Muscle of leg (tissue), 11 donors: ENCODE results near the gene HPX. TPM values are rescaled to one million over a fixed set of nuclear protein-coding genes. Genes with fewer than 3 reads are reported as not detected.
"Not testable (repeated sequence)": the region's sequence is repeated elsewhere in the genome, so short reads cannot be mapped to it uniquely, and the experiment has no call there.

Experiments
- DNase-seq: peaks from one replicate; pipeline ENCODE4 v3.0.0; 2013
- H3K27ac ChIP-seq: one replicate; pipeline ENCODE4 v1.5.1; 2013; ENCODE audit warnings: mild to moderate bottlenecking, low read length, control low read depth
- H3K27me3 ChIP-seq: one replicate; pipeline ENCODE4 v1.6.1; 2013; ENCODE audit warnings: low read length; ENCODE audit not compliant: control insufficient read depth, insufficient read depth
- H3K36me3 ChIP-seq: one replicate; pipeline ENCODE4 v1.6.1; 2013; ENCODE audit warnings: low read length; ENCODE audit not compliant: control insufficient read depth, insufficient read depth
- H3K4me1 ChIP-seq: one replicate; pipeline ENCODE4 v1.6.1; 2013; ENCODE audit warnings: low read length; ENCODE audit not compliant: control insufficient read depth, insufficient read depth
- H3K4me3 ChIP-seq: one replicate; pipeline ENCODE4 v1.5.1; 2013; ENCODE audit warnings: low read length, control low read depth
- H3K9me3 ChIP-seq: replicated peaks from 2 replicates; pipeline ENCODE4 v1.6.1; 2013; ENCODE audit warnings: low read depth, low read length; ENCODE audit not compliant: control insufficient read depth
- WGBS: methylation state at CpG from one replicate; pipeline ENCODE4 v1.1.5; 2013; ENCODE audit warnings: missing lambda C conversion rate; ENCODE audit not compliant: insufficient coverage; 5-methylcytosine and 5-hydroxymethylcytosine counted together
- polyA plus RNA-seq, 8 donors: library from polyadenylated mRNA; unstranded; fragments of 120-200 nt; gene quantifications; one replicate each; pipeline versions ENCODE4 v1.2.1 to v1.2.3, GENCODE V29; 2013; ENCODE audit warnings: inconsistent platforms in 1 of 8, low replicate concordance in 1 of 8; ENCODE audit not compliant: insufficient read length in 8 of 8, insufficient read depth in 1 of 8
- total RNA-seq: library from RNA; stranded (reverse); fragments of 120-200 nt; gene quantifications from one replicate; pipeline ENCODE4 v1.2.4, GENCODE V29; 2013

HPX gene
- total and polyA plus RNA-seq, 9 donors = 0.88 to 3.9 (median 2.7) TPM

DNA sequence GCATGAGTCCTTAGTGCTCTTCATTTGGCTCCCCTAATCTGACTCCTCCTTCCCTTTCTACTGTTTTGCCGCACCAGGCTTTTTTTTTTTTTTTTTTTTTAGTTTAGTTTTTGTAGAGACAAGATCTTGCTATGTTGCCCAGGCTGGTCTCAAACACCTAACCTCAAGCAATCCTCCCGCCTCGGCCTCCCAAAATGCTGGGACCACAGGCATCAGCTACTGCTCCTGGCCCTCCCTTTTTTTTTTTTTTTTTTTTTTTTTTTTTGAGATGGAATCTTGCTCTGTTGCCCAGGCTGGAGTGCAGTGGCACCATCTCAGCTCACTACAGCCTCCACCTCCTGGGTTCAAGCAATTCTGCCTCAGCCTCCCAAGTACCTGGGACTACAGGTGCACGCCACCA lies 48.5 kb downstream of the HPX start:
- WGBS = no CpG with 5 or more reads among the region's 4 CpGs
- H3K27me3 ChIP-seq, H3K9me3 ChIP-seq, DNase-seq, H3K4me3 ChIP-seq, H3K27ac ChIP-seq: not testable (repeated sequence)
- Histone ChIP-seq H3K4me1 (peaks cover 16% of the 10 kb centered on the region), H3K36me3 (peaks cover 24% of the 10 kb centered on the region)

DNA sequence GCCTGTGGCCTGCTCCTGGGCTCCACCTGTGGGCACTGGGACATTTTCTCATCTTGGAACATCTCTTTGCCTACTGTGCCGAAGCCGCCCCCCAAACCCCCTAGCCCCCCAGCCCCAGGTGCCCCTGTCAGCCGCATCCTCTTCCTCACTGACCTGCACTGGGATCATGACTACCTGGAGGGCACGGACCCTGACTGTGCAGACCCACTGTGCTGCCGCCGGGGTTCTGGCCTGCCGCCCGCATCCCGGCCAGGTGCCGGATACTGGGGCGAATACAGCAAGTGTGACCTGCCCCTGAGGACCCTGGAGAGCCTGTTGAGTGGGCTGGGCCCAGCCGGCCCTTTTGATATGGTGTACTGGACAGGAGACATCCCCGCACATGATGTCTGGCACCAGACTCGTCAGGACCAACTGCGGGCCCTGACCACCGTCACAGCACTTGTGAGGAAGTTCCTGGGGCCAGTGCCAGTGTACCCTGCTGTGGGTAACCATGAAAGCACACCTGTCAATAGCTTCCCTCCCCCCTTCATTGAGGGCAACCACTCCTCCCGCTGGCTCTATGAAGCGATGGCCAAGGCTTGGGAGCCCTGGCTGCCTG lies 49.2 kb downstream of the HPX start:
- 94% methylated on average over 13 of the region's 18 CpGs for WGBS
- no peak for DNase-seq
- no peaks in the 10 kb centered on the region for H3K27me3 ChIP-seq
- H3K4me3 ChIP-seq = no peak overlapping the region
- H3K36me3 ChIP-seq = peaks cover 24% of the 10 kb centered on the region
- no peak overlapping the region for H3K27ac ChIP-seq
- H3K4me1 ChIP-seq = peaks cover 16% of the 10 kb centered on the region
- H3K9me3 ChIP-seq = no peaks in the 10 kb centered on the region

DNA sequence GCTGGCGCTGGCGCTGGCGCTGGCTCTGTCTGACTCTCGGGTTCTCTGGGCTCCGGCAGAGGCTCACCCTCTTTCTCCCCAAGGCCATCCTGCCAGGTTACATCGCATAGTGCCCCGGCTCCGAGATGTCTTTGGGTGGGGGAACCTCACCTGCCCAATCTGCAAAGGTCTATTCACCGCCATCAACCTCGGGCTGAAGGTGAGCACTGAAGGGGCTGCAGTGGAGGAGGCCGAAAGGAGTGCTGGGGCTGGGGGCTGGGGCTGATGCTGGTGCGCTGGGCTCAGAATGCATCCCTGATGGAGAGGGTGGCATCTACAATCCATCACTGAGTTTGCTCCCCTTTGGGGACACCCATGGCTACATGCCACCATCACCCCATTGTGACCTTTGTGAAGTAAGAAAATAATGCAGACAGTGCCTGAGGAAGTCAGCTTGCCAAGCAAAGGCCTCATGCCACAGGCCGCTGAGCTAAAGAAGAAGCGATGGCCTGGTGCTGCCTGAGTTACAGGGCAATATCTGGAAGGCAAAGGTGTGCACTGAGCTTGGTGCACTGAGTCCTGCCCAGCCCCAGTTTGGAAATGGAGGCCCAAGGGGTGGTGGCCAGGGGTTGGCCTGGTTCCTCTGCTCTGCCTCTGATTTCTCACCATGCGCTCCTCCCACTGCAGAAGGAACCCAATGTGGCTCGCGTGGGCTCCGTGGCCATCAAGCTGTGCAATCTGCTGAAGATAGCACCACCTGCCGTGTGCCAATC lies 49.9 kb downstream of the HPX start:
- Histone ChIP-seq H3K27me3 (no peaks in the 10 kb centered on the region), H3K36me3 (peaks cover 24% of the 10 kb centered on the region), H3K4me3 (peak overlapping the region; percentile 94), H3K27ac (peak overlapping the region; percentile 85), H3K4me1 (peaks cover 16% of the 10 kb centered on the region), H3K9me3 (no peaks in the 10 kb centered on the region)
- WGBS = 39% methylated on average over 9 of the region's 19 CpGs
- no peak for DNase-seq

DNA sequence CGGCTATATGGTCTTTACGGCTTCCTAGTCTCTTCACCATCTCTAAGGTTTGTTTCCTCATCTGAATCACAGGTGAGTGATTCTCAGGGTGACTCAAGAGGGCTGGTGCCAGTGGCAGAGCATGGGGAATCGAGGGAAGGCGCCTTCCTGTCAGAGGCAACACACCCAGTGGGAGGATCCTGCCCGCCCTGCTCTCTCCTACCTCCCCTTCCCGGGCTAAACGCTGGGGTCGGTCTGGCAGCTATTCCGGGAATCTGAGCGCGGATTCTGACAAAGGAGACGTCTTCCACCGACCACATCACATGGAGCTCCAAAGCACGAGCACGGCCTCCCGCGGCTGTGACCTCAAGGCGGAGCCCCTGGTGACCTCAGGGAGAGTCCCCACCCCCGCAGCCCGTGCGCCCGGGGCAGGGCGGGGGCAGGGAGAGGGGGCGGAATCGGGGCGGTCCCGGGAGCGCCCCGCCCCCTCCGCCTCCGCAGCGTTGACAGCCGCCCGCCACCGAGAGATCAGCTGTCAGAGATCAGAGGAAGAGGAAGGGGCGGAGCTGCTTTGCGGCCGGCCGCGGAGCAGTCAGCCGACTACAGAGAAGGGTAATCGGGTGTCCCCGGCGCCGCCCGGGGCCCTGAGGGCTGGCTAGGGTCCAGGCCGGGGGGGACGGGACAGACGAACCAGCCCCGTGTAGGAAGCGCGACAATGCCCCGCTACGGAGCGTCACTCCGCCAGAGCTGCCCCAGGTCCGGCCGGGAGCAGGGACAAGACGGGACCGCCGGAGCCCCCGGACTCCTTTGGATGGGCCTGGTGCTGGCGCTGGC lies 50.7 kb downstream of the HPX start, which contains the start of gene SMPD1:
SMPD1 (plus strand) TSS at position 570 of the 813 bp plus-strand sequence; CDS start at position 695, 125 bp downstream.
- WGBS = under 1% methylated on average over 49 of the region's 63 CpGs
- Histone ChIP-seq H3K4me3 (peak within 1 kb of the TSS; percentile 94), H3K36me3 (peaks cover 18% of the 10 kb centered on the region), H3K4me1 (peaks cover 16% of the 10 kb centered on the region), H3K27ac (peak within 1 kb of the TSS; percentile 91), H3K27me3 (no peaks in the 10 kb centered on the region), H3K9me3 (no peaks in the 10 kb centered on the region)
- DNase-seq = peak; percentile 95

DNA sequence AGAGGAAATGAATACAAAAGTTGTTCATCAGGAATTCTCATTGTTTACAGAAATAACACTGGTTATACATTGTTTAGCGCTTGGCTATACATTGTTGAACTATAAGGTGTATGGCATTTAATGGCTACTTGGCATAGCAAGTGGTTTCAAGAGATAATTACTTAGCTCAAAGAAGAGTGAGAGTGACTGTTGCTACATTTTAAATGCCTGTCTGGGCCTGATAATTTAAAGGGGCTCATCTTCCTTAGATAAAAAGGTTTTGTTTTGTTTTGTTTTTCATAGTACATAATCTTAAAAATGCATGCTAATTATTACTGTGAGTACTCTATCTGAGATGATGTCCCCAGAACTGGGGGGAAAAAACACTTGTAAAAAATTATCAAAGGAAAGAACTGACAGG lies 52.0 kb downstream of the HPX start:
- H3K4me1 ChIP-seq = peaks cover 16% of the 10 kb centered on the region
- H3K27me3 ChIP-seq = no peaks in the 10 kb centered on the region
- no peak for DNase-seq
- H3K4me3 ChIP-seq = no peak overlapping the region
- no peaks in the 10 kb centered on the region for H3K9me3 ChIP-seq
- peaks cover 5% of the 10 kb centered on the region for H3K36me3 ChIP-seq
- WGBS = no CpG with 5 or more reads among the region's 1 CpG
- H3K27ac ChIP-seq = no peak overlapping the region

DNA sequence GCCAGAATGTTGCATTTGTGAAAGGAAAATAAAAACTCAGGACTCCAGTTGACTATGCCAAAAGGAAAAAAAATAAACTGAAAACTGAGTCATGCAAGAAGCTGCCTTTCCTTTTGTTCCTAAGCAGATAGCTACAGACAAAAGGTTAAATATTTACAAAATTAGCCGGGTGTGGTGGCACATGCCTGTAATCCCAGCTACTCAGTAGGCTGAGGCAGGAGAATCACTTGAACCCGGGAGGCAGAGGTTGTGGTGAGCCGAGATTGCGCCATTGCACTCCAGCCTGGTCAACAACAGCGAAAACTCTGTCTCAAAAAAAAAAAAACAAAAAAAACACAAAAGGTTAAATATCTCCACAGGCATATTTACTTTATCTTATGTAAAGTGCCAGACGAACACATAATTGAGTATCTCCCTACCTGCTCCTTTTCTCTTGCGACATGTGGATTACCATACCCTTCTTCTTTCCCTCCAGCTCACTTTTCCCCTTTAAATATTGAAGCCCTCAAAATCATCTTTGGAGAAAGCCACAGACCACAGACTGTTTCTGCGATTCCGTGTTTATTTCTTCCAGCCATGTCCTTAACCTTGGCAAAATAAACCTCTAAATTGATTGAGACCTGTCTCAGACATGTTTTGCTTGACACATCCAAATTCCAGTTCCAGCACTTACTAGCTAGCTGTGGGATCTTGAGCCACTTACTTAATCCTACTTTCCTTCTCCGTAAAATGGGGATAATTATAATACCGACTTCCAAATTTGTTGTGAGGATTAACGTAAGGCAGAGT lies 52.8 kb downstream of the HPX start:
- H3K4me3 ChIP-seq = no peak overlapping the region

DNA sequence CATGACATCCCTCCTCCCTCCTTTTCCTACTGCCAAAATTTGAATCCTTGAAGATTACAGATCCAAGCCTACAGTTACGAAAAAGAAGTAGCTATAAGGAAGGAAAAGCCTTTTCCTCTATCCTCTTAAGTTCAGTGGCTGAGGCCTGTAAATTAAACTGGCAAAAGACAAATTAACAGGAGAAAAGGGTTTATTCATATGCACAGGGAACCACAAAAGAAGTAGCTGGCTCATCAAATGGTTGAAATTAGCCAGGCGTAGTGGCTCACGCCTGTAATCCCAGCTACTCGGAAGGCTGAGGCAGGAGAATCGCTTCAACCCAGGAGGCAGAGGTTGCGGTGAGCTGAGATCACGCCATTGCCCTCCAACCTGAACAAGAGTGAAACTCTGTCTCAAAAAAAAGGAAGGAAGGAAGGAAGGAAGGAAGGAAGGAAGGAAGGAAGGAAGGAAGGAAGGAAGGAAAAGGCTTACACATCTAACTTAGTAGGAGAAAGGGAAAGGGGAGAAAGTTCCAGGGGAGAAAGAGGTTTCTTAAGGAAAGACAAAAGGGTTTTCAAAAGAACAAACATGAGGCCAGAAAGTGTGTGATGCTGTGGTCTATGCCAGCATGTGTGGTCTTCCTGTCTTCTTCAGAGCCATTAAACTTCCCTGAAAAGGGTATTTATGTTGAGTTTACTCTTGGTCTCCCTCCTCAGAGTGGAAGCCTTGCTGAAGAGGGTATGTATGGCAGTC lies 55.6 kb downstream of the HPX start:
- H3K4me1 ChIP-seq = peaks cover 6% of the 10 kb centered on the region
- no peaks in the 10 kb centered on the region for H3K27me3 ChIP-seq
- DNase-seq = no peak
- WGBS = 88% methylated on average over 4 of the region's 7 CpGs
- no peaks in the 10 kb centered on the region for H3K36me3 ChIP-seq
- no peak overlapping the region for H3K4me3 ChIP-seq
- no peak overlapping the region for H3K27ac ChIP-seq
- no peaks in the 10 kb centered on the region for H3K9me3 ChIP-seq

More for the DNA sequence above, 52.8 kb downstream of the HPX start:
- H3K4me1 ChIP-seq = peaks cover 16% of the 10 kb centered on the region
- no peaks in the 10 kb centered on the region for H3K36me3 ChIP-seq
- no peaks in the 10 kb centered on the region for H3K9me3 ChIP-seq
- no peaks in the 10 kb centered on the region for H3K27me3 ChIP-seq
- H3K27ac ChIP-seq = no peak overlapping the region
- DNase-seq = no peak
- WGBS = 72% methylated on average over 8 of the region's 12 CpGs
